ENCODE measurements around the gene DNM2. TPM values are rescaled to one million over a fixed set of nuclear protein-coding genes. Genes with fewer than 3 reads are reported as not detected.
A peak's percentile ranks its signal among the peaks of the same experiment; 100 is the strongest.

DNM2 gene
- total and polyA plus RNA-seq, 2 of the 13 experiments (the other 11 are each of a cell fraction or from before 2014, with no cell fraction given), result 41.7 to 59.8 TPM

DNA sequence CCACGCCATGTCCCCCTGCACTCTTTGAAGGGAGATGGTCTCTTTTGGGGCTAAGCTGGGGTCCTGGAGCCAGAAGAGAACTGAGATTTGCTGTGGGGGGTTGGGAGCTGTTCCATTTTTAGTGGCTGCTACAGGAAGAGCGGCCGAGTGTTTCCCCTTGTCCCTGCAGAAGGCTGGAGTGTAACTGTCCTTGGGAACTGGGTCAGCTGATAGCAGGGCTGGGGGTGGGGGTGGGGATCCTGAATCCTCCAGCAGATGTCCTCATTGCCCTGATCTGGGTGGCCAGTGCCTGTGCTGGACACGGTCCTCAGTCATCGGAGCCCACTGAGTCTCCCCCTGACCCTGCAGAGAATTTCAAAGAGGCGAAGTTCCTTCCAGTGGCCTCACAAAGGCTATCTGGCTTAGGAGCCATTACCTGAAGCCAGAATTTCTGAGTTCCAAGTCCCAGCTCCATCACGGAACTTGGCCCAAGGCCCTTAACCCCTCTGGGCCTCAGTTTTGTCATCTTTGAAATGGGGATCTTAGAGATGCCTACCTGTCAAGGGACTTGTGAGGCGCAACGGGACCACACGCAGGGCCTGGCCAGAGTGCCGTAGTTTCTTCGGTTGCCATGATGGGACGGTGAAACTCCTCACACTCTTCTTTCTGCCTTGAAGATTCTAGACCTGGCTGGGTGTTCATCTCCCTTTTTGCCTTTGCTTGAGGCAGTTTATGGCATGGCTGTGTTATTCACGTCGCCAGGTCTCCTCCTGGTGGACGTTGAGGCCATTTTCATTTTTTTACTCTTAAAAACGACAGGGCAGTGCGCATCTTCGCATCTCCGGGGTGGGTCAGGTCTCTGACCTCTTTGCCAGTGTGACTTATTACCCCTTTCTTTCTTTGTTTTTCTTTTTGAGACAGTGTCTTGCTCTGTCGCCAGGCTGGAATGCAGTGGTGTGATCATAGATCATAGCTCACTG, 51.9 kb downstream of the DNM2 start (continued):
- TF ChIP-seq, protein P1, sequence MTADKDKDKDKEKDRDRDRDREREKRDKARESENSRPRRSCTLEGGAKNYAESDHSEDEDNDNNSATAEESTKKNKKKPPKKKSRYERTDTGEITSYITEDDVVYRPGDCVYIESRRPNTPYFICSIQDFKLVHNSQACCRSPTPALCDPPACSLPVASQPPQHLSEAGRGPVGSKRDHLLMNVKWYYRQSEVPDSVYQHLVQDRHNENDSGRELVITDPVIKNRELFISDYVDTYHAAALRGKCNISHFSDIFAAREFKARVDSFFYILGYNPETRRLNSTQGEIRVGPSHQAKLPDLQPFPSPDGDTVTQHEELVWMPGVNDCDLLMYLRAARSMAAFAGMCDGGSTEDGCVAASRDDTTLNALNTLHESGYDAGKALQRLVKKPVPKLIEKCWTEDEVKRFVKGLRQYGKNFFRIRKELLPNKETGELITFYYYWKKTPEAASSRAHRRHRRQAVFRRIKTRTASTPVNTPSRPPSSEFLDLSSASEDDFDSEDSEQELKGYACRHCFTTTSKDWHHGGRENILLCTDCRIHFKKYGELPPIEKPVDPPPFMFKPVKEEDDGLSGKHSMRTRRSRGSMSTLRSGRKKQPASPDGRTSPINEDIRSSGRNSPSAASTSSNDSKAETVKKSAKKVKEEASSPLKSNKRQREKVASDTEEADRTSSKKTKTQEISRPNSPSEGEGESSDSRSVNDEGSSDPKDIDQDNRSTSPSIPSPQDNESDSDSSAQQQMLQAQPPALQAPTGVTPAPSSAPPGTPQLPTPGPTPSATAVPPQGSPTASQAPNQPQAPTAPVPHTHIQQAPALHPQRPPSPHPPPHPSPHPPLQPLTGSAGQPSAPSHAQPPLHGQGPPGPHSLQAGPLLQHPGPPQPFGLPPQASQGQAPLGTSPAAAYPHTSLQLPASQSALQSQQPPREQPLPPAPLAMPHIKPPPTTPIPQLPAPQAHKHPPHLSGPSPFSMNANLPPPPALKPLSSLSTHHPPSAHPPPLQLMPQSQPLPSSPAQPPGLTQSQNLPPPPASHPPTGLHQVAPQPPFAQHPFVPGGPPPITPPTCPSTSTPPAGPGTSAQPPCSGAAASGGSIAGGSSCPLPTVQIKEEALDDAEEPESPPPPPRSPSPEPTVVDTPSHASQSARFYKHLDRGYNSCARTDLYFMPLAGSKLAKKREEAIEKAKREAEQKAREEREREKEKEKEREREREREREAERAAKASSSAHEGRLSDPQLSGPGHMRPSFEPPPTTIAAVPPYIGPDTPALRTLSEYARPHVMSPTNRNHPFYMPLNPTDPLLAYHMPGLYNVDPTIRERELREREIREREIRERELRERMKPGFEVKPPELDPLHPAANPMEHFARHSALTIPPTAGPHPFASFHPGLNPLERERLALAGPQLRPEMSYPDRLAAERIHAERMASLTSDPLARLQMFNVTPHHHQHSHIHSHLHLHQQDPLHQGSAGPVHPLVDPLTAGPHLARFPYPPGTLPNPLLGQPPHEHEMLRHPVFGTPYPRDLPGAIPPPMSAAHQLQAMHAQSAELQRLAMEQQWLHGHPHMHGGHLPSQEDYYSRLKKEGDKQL (CRISPR knock-in tag; IDR thresholded peaks at IDR 0.05; ENCODE audit: low read depth), result no peak
- TF ChIP-seq, protein P2, sequence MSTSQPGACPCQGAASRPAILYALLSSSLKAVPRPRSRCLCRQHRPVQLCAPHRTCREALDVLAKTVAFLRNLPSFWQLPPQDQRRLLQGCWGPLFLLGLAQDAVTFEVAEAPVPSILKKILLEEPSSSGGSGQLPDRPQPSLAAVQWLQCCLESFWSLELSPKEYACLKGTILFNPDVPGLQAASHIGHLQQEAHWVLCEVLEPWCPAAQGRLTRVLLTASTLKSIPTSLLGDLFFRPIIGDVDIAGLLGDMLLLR (CRISPR knock-in tag; IDR thresholded peaks at IDR 0.05), result no peak
- TF ChIP-seq ZNF530 (CRISPR knock-in tag; IDR thresholded peaks at IDR 0.05; ENCODE audit: low read depth) (no peak), ZNF550 (CRISPR knock-in tag; IDR thresholded peaks at IDR 0.05; ENCODE audit: borderline replicate concordance) (no peak), XRCC5 (optimal IDR thresholded peaks at IDR 0.05; ENCODE audit: low read length) (no peak), LCORL (IDR thresholded peaks at IDR 0.05) (no peak), LCORL (CRISPR knock-in tag; IDR thresholded peaks at IDR 0.05) (no peak), ZNF674 (CRISPR knock-in tag; IDR thresholded peaks at IDR 0.05; ENCODE audit: low read depth) (no peak), SIN3A (IDR thresholded peaks at IDR 0.05; ENCODE audit: borderline replicate concordance, low read depth, low read length) (peak; percentile 71; the same call in 1 of the 2 replicates), ASH2L (IDR thresholded peaks at IDR 0.05; ENCODE audit: insufficient read length, low read depth, low read length) (peak; percentile 14), CC2D1A (CRISPR knock-in tag; IDR thresholded peaks at IDR 0.05) (no peak), DMAP1 (CRISPR knock-in tag; IDR thresholded peaks at IDR 0.05) (no peak), ZNF569 (CRISPR knock-in tag; IDR thresholded peaks at IDR 0.05; ENCODE audit: borderline replicate concordance) (no peak), NFYB (CRISPR knock-in tag; IDR thresholded peaks at IDR 0.05) (no peak; the same call in 1 of the 2 replicates)
- TF ChIP-seq, protein P3, sequence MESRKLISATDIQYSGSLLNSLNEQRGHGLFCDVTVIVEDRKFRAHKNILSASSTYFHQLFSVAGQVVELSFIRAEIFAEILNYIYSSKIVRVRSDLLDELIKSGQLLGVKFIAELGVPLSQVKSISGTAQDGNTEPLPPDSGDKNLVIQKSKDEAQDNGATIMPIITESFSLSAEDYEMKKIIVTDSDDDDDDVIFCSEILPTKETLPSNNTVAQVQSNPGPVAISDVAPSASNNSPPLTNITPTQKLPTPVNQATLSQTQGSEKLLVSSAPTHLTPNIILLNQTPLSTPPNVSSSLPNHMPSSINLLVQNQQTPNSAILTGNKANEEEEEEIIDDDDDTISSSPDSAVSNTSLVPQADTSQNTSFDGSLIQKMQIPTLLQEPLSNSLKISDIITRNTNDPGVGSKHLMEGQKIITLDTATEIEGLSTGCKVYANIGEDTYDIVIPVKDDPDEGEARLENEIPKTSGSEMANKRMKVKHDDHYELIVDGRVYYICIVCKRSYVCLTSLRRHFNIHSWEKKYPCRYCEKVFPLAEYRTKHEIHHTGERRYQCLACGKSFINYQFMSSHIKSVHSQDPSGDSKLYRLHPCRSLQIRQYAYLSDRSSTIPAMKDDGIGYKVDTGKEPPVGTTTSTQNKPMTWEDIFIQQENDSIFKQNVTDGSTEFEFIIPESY (CRISPR knock-in tag; IDR thresholded peaks at IDR 0.05), result no peak
- TF ChIP-seq, protein P4, sequence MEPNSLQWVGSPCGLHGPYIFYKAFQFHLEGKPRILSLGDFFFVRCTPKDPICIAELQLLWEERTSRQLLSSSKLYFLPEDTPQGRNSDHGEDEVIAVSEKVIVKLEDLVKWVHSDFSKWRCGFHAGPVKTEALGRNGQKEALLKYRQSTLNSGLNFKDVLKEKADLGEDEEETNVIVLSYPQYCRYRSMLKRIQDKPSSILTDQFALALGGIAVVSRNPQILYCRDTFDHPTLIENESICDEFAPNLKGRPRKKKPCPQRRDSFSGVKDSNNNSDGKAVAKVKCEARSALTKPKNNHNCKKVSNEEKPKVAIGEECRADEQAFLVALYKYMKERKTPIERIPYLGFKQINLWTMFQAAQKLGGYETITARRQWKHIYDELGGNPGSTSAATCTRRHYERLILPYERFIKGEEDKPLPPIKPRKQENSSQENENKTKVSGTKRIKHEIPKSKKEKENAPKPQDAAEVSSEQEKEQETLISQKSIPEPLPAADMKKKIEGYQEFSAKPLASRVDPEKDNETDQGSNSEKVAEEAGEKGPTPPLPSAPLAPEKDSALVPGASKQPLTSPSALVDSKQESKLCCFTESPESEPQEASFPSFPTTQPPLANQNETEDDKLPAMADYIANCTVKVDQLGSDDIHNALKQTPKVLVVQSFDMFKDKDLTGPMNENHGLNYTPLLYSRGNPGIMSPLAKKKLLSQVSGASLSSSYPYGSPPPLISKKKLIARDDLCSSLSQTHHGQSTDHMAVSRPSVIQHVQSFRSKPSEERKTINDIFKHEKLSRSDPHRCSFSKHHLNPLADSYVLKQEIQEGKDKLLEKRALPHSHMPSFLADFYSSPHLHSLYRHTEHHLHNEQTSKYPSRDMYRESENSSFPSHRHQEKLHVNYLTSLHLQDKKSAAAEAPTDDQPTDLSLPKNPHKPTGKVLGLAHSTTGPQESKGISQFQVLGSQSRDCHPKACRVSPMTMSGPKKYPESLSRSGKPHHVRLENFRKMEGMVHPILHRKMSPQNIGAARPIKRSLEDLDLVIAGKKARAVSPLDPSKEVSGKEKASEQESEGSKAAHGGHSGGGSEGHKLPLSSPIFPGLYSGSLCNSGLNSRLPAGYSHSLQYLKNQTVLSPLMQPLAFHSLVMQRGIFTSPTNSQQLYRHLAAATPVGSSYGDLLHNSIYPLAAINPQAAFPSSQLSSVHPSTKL (CRISPR knock-in tag; IDR thresholded peaks at IDR 0.05), result peak; percentile 15; the same call in 1 of the 2 replicates

Data from HepG2 (cell line).